NCI-H510A treated with DMSO at 0.1 percent for 48 hours (cell line): ENCODE data around the gene MZT2A.
A peak's percentile ranks its signal among the peaks of the same experiment; 100 is the strongest.
"Not testable (repeated sequence)": the region's sequence is repeated elsewhere in the genome, so short reads cannot be mapped to it uniquely, and the experiment has no call there.

Experiments used
- DNase-seq: peaks from one replicate; lab custom pipeline; 2025; lab: John Stamatoyannopoulos, UW

The MZT2A gene

GRCh38 chr2:131520526-131520925, 28.3 kb upstream of the MZT2A start:
- no peak for DNase-seq

DNA sequence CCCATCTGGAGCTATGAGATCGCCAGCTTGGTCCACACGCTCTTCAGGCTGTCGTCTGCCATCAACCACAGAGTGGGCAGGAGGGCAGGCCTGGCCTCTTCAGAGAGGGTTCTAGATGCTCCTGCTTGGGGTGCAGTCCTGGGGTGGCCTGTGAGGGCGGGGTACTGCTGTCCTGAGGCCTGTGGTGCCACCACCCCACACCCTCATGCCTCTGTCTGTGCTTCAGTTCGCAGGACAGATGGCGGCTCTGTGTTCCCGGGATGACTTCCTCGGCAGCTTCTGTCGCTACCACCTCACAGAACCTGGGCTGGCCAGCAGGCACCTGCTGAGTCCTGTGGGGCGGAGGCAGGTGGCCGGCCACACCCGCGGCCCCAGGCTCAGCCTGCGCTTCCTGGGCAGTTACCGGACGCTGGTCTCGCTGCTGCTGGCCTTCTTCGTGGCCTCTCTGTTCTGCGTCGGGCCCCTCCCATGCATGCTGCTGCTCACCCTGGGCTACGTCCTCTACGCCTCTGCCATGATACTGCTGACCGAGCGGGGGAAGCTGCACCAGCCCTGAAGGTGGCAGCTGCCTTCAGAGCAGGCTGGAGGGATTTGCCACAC, 27.8 kb upstream of the MZT2A start:
- DNase-seq = not testable (repeated sequence)

DNA sequence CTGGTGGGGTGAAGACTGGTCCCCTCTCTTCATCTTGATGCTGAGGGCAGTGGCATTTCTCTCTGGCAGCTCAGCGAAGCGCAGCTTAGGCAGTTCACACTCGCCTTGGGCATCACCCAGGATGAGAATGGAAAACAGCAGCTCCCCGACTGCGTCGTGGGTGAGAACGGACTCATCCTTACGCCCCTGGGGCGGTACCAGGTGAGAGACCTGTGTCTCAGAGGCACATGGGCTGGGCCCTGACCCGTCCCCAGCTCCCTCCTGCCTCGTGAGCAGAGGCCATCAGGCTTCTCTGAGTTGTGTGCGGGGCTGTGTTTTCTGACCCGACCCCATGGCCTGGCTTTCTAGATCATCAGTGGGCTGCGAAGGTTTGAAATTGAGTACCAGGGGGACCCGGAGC, 27.3 kb upstream of the MZT2A start:
- DNase-seq = no peak

DNA sequence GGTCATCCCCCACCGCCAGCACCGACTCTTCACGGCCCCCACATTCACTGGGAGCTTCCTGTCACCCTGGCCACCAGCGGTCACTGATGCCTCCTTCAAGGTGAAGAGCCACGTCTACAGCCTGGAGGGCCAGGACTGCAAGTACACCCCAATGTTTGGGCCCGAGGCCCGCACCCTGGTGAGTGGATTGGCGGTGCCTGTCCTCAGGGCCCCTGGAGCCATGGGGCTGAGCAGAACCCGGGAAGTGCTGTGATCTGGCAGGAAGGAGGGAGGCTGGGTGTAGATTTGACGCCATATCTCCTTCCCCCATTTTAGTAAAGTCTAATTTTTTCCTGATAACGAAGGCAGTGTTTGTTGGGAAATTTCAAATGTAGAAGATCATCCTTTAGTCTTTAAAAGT, 26.3 kb upstream of the MZT2A start:
- DNase-seq = not testable (repeated sequence)

GRCh38 chr2:131517856-131518255, 25.7 kb upstream of the MZT2A start:
- not testable (repeated sequence) for DNase-seq

DNA sequence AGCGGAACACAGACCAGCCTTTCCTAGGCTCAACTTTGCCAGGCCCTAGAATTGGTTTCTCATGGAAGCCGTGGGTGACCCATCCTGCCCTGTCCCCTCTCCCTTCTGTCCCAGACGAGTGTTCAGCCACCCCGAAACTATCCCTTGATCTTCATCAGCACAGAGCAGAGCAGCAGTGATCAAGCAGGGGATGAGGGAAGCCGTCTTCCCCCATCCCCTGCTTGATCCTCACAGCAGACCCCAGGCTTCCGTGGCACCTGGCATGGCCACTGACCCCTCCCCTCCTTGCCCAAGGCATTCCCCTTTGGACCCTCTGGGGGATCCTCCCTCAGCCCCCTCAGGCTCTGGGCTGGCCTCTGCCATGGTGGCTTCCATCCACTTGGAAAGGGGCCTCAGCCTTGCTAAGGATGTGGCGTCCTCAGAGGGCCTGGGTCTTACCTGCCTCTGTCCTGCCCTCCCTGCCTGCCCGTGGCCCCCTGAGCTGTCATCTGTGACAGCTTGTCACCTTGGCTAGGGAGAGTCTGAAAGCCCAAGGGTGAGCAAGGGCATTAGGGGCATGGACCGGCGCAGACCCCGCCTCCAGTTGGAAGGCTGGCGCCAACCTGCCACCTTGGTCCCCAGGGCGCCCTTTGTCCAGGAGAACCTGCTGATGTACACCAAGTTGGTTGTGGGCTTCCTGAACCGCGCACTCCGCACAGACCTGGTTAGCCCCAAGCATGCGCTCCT, 25.1 kb upstream of the MZT2A start:
- DNase-seq = no peak

GRCh38 chr2:131516621-131517020, 24.4 kb upstream of the MZT2A start:
- DNase-seq = not testable (repeated sequence)

DNA sequence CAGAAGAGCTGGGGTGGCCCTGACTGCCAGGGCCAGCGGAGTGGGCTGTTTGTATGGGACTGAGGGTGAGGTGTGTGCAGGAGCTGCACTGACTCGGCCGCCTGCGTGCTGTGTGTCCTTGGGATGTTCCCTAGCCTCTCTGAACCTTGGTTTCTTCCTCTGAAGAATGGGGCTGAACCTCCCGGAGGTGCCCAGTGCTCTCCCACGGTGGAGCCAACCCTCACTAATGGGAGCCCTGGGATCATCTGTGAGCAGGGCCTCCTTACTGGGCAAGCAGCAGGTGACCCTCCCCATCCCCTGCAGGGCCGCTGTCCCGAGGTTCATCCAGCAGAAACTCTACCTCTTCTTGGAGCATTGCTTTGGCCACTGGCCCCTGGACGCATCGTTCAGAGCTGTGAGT, 23.8 kb upstream of the MZT2A start:
- no peak for DNase-seq

GRCh38 chr2:131515235-131515634, 23.0 kb upstream of the MZT2A start:
- DNase-seq = not testable (repeated sequence)

DNA sequence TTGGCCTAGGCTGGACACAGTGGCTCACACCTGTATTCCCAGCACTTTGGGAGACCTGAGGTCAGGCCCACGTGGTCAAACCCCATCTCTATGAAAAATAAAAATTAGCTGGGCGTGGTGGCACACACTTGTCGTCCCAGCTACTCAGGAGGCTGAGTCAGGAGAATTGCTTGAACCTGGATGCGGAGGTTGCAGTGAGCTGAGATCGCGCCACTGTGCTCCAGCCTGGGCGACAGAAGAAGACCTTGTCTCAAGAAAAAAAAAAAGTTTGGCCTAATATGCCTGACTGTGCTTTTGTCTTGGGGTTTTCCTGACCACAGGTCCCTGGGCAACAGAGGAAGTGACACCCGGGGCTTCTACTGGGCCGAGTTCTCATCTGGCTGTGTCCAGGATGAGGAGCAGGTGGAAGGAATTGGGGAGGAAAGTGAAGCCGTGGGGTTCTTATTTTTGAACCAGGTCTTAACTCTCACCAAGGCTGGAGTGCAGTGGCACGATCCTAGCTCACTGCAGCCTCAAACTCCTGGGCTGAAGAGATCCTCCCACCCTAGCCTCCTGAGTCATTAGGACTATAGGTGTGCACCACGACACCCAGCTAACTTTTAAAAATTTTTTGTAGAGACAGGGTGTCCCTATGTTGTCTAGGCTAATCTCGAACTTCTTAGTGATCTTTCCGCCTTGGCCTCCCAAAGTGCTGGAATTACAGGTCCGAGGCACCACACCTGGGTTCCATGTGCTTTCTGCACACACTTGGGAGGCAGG, 22.4 kb upstream of the MZT2A start:
- DNase-seq = not testable (repeated sequence)

DNA sequence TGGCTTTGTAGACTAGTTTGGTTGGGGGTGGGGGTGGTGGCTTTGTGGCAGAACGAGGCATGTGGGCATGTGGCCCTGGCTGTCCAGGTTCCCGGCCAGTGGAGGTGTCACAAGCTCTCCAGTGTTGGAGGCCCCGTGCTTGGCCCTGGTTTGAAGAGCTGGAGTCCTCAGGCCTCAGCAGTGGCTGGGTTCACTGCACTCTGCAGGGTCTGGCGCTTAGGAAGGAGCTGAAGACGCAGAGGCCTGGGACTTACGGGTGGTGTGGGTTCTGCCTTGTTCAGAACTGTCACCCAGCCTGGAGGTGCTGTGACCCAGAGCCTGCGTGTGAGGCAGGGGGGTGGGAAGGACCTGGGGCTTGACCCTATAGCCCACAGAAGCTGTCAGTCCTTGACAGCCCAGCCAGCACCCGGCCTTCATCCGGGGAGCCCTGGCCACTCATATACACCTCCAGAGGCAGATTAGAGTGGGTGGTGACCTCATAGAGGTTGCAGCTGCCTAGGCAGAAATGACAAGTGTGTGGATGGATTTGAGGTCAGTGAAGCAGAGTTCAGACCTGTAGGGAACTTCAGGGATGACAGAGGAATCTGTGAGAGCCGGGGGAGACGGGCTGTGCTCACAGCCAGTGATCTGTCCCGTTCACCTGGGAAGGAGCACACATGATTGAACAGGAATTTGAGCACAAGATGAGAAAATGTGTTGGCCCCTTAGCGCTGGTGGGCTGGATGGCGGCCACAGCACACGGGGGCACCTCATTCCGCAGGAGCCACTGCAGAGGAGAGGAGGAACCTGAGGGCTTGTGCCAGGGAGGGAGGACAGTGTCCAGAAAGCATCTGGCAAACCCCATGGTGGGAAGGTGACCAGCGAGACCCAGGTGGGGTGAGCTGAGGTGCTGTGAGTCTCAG, 20.0 kb upstream of the MZT2A start:
- not testable (repeated sequence) for DNase-seq

DNA sequence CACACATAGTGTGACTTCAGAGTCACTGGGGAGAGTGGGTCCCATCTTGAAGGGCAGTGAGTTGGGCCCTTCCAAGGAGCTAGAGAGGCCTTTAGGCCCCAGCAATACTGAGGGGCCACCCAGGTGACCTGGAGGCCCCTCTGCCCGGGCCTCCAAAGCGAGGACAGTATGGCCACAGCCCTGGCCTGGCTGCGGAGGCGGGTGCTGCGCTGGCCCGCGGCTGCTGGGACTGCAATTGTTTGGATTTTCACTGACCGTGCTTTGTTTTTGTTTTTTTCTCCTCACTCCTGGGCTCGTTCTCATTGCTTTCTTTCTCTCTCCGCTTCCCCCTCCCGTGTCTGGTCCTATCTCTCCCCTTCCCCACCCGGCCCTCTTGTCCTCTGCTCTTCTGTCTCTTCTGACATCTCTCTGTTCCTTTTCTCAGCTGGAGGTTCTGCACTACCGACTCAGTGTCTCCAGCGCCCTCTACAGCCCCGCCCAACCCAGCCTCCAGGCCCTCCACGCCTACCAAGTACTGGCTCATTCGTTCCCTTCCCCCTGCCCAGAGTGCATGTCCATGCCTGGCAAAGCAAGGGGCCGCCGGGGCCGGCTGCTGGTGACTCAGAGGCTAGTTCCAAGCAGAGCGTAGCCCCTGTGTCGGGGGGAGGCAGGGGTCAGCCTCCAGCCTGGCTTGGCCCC, 19.2 kb upstream of the MZT2A start:
- not testable (repeated sequence) for DNase-seq

GRCh38 chr2:131509615-131510014, 17.4 kb upstream of the MZT2A start:
- DNase-seq = no peak

DNA sequence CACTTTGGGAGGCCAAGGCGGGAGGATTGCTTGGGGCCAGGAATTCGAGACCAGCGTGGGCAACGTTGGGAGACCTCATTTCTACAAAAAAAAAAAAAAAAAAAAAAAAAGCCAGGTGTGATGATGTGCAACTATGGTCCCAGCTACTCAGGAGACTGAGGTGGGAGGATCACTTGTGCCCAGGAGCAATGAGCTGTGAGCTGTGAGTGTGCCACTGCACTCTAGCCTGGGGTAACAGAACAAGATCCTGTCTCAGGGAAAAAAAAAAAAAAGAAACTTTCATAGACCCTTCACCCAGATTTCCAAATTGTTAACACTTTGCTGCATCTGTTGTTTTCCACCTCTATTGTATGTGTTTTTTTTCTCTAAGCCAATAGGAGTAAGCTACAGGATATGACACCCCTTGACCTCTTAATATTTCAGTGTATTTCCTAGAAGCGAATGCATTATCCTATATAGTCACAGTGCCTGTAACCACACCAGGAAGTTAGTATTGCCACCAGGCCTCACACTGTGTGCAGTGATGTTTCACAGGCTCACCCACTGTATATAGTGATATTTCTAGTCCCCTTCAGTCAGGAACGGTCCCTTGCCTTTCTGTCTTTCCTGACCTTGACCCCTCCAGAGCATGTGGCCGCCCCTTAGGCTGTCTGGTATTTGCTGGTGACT, 12.0 kb upstream of the MZT2A start:
- DNase-seq = not testable (repeated sequence)

- not testable (repeated sequence) for DNase-seq
Observed at GRCh38 chr2:131503587-131503986, 11.4 kb upstream of the MZT2A start.

DNA sequence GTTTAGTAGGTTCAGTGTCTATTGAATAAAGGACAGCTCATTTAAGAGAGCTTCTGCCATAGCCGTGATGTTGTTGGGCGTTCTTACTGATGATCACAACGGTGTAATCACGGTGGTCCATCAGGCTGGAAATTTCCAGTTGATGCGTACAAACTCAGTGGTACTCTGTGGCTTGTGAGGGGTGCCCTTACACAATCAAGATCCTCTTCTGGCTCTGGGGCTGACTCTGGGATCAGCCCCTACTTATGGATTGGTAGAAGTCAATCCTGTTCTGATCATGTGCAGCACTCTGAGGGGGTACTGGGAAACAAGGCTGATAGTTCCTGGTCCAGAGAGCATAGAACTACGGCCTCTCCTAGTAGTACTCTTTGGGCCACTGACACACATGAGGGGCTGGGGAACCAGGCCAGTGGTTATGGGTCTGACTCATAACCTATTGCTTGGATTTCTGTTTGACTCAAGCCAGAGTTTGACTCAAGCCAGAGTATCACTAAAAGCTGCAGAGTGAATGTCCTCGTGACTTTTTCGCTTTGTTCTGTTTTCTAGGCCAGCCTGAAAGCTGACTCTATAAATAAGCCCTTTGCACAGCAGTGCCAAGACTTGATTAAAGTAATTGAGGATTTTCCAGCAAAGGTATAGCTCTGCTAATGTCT, 6.2 kb upstream of the MZT2A start:
- not testable (repeated sequence) for DNase-seq

DNA sequence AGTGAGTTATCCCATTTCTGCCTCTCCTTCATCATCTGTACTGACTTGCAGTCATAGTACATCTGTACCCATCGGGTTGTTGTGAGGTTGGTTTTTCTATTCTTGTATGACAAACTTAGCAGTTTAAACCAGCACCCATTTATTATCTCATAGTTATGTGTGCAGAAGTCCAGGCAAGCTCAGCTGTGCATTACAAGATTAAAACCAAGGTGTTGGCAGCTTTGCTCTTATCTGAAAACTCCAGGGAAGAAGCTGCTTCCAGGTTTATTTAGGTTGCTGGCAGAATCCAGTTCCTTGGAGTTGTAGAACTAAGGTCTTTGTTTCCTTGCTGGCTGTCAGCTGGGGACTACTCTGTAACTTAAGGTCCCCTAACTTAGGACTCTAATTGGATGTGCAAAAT, 3.3 kb upstream of the MZT2A start:
- DNase-seq = not testable (repeated sequence)

DNA sequence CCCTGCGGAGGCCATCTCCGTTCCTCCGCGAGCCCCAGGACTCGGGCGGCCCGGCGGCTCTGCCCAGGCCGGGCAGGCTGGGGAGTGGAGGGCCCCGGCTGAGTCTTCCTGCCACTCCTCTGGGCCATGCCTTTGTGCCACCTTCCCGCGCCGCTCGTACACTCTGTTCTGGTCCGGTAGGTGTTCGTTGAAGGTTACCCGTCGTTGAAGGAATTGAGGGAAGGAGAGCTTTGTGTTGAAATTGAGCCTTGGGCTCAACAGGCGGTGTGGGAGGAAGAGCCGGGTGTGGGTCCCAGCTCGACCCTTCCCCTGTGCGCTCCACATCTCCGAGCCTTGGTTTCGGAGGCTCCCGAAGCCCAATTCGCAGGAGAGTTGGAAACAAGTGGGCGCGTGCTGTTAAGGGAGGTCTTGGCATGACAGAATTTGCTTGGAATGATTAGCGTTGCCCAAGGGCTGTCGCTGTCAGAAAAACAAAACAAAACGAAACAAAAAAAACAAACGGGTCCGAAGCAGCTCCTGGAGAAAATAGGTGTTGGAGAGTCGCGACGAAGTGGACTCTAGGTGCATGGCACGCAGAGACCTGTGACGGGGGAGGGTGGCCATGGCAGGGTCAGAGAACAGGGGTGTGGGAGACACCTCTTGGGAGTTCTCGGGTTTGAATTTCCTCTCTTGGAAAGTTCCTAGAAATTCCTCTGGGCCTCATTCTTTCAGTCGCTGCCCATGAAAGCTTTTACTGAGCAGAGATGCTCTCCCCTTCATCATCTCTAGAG, 1.2 kb upstream of the MZT2A start:
- no peak for DNase-seq

GRCh38 chr2:131492418-131493198, 411 bp upstream of the MZT2A start:
- peak; percentile 97 for DNase-seq
